Measurements from ENCODE around the gene PAFAH1B2.

The PAFAH1B2 gene

DNA sequence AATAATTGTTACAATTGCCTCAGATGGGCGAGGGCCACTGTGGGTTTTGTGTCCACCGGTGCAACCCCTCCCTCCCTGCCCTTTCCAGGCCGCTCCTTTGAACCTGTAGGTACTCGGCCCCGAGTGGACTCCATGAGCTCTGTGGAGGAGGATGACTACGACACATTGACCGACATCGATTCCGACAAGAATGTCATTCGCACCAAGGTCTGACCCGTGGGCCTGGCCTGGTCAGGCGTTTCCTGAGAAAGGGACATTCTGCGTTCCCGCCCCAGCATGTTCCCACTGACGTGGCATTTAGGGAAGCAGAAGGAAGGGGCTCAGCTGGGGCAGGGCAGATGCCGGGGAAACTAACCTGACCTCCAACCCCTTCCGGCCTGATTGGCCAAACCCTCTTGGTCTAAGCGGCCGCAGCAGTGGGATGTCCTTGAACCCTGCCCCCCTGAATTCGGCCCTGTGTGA lies 44.6 kb downstream of the PAFAH1B2 start:
- DNase-seq (ENCODE audit: low read depth) = no peak

DNA sequence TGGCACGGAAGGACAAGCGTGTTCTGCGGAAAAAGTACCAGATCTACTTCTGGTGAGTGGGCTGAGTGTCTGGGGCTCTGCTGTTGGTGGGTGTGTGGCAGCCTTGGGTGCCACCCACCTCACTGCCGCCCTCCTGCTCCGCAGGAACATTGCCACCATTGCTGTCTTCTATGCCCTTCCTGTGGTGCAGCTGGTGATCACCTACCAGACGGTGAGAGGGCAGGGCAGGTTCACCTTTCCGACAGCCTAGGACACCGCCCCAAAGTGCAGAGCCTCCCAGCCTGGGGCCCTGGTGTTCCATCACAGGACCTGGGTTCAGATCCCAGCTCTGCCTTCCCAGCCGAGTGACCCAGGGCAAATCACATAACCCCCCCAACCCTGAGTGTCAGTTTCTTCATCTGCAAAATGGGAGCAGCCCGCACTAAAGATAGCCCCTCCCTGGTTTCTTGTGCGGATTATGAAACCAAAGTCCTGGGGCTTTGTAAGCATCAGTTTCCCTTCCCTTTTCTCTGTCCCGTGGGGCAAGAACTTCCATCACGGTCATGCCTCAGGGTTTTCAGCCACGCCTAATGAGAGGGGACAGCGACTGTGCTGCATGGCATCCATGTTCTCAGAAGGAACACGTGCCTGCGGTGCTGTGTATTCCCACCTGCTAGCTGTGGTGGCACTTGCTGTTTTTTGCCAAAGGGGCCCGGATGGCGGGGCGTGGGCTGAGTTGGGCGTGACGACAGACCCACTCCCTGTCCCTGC lies 45.3 kb downstream of the PAFAH1B2 start:
- no peak for DNase-seq (ENCODE audit: low read depth)

DNA sequence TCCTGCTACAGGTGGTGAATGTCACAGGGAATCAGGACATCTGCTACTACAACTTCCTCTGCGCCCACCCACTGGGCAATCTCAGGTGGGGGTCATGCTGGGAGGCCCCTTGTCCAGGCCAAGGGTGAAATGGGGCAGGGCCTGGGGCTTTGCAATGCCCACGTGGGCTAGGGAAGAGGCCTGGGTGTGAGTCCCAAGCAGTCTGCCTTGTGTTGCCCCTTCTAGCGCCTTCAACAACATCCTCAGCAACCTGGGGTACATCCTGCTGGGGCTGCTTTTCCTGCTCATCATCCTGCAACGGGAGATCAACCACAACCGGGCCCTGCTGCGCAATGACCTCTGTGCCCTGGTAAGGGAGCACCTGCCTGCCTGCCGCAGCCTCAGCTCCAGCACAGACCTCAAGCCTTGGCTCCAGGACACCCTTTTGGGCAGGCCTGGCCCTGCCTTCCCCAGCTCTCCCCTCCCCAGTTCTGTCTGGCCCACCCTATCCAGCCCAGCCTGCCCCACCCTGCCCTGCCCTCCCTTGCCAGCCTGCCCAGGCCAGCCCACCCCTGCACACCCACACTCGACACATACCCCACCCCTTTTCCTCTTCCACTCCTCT lies 46.0 kb downstream of the PAFAH1B2 start:
- DNase-seq (ENCODE audit: low read depth) = no peak

DNA sequence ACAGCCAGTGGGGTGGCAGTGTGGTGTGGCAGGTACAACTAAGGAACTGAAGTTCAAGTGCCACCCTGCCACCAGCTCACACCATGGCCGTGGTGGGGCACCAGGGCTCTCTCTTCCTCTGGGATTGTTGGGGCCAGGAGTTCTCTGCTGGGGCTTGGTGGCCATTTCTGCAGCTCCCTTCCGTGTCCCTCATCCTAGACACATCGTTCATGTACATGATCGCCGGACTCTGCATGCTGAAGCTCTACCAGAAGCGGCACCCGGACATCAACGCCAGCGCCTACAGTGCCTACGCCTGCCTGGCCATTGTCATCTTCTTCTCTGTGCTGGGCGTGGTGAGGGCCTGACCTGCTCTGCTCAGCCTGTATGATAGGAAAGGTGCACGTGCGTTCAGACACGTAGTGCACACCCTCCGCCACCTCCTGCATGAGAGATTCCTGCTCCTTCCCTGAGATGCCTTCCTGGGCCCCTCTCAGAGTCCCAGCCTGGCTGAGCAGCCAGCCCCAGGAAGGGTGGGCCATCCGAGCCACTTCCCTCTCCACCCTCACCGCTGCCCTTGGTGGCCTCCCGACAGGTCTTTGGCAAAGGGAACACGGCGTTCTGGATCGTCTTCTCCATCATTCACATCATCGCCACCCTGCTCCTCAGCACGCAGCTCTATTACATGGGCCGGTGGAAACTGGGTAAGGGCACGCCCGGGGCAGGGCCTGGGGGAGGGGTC lies 47.8 kb downstream of the PAFAH1B2 start:
- DNase-seq (ENCODE audit: low read depth) = no peak

DNA sequence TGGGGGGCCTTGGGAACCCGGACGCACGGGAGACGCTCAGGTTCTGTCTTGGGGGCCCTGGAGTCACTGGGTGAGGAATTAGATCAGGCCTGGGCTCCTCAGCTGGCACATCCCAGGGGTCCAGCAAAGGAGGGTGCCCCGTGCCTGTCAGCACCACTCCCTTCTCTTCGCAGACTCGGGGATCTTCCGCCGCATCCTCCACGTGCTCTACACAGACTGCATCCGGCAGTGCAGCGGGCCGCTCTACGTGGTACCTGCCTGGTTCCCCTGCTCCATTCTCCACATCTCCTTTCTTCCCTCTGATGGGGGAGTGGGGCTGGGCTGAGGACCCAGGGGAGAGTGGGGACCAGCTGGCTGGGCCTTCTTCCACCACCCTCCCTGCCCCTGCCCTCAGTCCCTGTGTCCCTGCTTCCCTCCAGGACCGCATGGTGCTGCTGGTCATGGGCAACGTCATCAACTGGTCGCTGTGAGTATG lies 48.4 kb downstream of the PAFAH1B2 start:
- no peak for DNase-seq (ENCODE audit: low read depth)

DNA sequence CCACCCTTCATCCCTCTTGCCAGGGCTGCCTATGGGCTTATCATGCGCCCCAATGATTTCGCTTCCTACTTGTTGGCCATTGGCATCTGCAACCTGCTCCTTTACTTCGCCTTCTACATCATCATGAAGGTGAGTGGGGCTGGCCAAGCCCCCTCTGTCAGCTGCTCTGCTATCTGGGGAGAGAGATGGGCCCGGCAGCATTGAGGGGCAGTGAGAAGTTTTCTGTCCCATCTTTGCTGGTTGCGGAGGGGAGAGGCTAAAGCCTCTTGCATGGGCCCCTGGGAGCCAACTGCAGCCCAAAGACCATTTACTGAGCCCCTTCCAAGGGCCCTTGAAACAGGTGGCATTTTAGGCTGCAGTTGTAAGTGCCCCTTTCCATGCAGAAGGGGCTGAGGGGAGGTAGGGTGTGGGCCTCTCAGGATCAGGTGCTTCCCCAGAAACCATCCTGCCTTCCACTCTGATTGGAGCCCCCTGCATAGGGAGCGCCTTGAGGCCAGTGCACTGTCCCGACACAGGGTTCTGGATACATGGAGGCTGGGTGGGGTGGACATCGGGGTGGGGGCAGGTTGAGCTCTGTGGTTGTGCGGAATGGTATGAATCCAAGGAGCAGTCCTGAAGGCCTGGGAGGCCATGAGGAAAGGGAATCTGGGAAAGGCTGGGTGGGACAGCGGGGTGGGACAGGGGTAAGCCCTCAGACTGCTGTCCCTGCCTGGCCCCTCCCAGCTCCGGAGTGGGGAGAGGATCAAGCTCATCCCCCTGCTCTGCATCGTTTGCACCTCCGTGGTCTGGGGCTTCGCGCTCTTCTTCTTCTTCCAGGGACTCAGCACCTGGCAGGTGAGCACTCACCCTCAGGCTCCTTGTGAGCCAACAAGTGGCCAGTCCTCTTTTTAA lies 49.3 kb downstream of the PAFAH1B2 start:
- DNase-seq (ENCODE audit: low read depth) = no peak

DNA sequence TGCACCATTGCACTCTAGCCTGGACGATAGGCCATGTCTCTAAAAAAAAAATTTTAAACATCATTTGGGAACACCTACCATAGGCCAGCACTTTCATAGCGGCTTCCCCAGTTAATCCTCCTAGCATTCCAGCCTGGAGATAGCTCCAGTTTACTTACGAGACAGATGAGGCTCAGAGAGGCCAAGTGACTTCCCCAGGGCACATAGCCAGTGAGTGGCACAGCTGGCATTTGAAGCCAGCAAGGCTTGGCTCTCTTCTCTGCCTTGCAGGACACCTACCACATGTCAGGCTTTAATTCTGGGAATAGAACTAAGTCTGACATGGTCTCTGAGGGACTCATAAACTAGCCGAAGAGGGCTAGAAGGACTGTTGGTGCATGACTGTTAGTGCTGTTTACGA lies 50.2 kb downstream of the PAFAH1B2 start:
- no peak for DNase-seq (ENCODE audit: low read depth)

DNA sequence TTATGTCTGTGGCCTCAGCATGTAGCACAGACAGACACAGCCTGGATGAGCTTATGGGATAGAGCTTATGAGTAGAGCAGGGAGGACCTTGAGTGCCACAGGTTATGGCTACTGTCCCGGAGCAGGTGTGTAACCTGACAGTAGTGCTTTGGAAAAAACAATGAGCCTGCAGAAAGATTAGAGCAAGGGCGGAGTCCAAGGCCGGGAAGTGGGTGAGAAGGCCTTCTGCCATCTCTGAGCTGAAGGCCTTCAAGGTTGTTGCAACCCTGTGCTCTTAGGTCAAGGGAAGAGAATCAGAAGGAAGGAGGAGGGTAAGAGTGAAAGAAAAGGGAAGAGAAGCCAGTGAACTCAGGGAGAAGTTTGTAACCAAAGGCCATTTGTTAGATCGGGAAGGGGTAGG lies 51.2 kb downstream of the PAFAH1B2 start:
- no peak for DNase-seq (ENCODE audit: low read depth)

DNA sequence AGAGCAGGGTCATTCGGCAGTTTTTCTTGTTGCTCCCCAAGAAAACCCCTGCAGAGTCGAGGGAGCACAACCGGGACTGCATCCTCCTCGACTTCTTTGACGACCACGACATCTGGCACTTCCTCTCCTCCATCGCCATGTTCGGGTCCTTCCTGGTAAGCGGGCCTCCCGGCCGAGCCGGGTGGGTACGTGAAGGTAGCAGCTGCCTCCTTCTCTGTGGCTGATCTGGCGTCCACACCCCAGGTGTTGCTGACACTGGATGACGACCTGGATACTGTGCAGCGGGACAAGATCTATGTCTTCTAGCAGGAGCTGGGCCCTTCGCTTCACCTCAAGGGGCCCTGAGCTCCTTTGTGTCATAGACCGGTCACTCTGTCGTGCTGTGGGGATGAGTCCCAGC lies 51.7 kb downstream of the PAFAH1B2 start:
- no peak for DNase-seq (ENCODE audit: low read depth)

DNA sequence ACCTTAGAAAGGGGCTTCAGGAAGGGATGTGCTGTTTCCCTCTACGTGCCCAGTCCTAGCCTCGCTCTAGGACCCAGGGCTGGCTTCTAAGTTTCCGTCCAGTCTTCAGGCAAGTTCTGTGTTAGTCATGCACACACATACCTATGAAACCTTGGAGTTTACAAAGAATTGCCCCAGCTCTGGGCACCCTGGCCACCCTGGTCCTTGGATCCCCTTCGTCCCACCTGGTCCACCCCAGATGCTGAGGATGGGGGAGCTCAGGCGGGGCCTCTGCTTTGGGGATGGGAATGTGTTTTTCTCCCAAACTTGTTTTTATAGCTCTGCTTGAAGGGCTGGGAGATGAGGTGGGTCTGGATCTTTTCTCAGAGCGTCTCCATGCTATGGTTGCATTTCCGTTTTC lies 52.9 kb downstream of the PAFAH1B2 start:
- no peak for DNase-seq (ENCODE audit: low read depth)

DNA sequence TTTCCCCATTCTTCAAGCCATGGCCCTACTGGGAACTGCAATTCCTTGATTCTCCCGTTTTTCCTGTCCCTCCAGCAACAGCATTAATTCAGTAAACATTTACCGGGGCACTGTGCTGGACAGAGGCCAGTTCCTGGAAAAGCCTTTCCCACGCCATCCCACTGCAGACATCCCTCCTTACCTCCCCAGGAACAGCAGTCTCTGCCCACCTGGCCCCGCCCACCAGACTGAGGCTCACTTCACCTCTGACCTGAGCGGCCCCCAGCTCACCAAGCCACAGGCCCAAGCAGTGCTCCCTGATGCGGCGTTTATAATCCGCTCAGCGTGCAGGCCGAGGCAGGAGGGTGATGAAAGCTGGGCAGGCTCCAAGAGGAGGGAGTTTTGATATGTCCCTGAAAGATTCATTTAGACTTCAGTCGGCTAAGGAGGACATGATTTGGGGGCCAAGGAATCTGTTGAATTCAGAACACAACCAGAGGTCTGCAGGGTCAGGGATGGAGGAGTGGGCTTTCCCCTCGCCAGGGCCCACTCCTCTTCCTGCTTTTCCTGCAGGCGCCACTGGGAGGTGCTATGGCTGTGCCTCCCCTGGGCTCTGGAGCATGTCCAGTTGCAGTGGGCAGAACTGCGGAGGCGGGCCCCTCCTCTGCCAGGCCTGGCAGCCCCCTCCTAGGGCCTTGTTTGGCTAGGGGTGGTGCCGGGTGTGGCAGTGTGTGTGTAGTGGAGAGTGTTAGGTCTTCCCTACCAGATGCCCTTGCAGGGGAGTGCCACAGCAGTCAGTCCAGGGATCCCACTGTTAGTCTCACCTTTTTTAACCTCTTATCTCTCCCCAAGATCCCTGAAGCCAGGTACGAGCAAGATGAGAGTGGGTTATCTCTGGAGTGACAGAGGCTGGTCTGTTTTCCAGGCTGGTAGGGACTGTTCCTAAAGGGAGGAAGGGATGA lies 53.7 kb downstream of the PAFAH1B2 start:
- DNase-seq (ENCODE audit: low read depth) = no peak

DNA sequence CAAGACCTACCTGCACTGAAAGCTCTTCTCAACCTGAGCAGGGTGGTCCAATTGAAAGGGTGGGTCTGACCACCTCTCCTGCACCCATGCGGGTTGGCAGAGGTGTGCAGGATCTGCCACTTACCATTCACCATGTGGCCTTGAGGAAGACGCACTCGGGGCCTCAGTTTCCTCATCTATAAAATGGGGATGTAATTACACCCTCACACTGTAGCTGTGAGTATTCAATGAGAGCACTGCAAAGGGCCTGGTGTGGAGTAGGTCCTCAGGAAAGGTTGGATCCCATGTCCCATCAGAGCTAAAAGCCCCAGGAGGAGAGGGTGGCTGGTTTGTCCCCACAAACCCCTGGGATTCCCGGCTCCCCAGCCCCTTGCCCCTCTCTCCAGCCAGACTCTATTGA lies 54.5 kb downstream of the PAFAH1B2 start:
- no peak for DNase-seq (ENCODE audit: low read depth)

DNA sequence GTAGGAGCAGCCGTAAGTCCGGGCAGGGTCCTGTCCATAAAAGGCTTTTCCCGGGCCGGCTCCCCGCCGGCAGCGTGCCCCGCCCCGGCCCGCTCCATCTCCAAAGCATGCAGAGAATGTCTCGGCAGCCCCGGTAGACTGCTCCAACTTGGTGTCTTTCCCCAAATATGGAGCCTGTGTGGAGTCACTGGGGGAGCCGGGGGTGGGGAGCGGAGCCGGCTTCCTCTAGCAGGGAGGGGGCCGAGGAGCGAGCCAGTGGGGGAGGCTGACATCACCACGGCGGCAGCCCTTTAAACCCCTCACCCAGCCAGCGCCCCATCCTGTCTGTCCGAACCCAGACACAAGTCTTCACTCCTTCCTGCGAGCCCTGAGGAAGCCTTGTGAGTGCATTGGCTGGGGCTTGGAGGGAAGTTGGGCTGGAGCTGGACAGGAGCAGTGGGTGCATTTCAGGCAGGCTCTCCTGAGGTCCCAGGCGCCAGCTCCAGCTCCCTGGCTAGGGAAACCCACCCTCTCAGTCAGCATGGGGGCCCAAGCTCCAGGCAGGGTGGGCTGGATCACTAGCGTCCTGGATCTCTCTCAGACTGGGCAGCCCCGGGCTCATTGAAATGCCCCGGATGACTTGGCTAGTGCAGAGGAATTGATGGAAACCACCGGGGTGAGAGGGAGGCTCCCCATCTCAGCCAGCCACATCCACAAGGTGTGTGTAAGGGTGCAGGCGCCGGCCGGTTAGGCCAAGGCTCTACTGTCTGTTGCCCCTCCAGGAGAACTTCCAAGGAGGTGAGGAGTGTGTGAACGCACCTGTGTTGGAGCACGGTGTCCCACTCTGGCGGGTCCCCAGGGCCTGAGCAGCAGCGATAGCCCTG lies 55.2 kb downstream of the PAFAH1B2 start, which contains the start of gene TAGLN:
Gene TAGLN (plus strand): TSS at position 318 of the 863 bp plus-strand sequence. CDS start 3,644 bp downstream, outside the sequence.
- no peak for DNase-seq (ENCODE audit: low read depth)

DNA sequence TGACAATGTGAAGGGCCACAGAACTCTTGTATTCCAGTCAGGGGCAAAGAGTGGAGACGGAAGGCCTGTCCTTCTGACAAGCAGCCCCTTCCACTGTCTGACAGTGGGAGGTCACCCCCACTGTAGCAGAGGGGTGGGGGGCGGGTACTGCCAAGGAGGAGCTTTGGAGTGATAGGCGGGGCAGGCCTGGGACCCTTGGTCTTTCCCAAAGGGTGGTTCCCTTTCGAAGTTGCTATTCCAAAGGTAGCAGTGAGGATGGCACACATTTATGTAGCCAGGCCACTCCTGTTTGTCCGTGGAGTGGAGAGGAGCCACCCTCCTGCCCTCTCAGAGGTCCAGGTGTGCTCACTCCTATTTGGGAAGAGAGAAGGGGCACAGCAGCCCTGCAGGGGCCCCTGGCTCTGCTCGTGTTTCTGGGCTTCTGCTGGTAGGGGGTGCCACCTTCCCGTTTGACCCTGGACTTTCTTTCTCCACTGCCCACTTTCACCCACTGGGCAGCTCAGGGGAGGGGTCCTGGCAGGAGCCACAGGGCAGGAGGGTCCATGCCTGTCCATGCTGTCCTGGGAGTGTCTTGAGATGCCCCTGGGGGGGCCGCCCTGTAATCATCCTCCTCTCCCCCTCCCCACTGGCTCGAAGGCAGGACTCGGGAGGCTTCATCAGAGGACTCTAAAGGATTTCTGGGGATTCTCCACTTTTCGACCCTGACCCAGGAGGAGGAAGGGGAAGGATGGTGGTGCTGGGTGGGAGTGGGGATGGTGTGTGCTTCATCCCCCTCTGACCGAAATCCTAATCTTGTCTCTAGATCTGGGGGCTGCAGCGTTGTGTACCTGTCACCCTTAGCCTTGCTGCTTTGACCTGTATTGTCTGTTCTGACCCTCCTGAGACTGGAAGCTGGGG lies 56.1 kb downstream of the PAFAH1B2 start:
- DNase-seq (ENCODE audit: low read depth) = no peak

DNA sequence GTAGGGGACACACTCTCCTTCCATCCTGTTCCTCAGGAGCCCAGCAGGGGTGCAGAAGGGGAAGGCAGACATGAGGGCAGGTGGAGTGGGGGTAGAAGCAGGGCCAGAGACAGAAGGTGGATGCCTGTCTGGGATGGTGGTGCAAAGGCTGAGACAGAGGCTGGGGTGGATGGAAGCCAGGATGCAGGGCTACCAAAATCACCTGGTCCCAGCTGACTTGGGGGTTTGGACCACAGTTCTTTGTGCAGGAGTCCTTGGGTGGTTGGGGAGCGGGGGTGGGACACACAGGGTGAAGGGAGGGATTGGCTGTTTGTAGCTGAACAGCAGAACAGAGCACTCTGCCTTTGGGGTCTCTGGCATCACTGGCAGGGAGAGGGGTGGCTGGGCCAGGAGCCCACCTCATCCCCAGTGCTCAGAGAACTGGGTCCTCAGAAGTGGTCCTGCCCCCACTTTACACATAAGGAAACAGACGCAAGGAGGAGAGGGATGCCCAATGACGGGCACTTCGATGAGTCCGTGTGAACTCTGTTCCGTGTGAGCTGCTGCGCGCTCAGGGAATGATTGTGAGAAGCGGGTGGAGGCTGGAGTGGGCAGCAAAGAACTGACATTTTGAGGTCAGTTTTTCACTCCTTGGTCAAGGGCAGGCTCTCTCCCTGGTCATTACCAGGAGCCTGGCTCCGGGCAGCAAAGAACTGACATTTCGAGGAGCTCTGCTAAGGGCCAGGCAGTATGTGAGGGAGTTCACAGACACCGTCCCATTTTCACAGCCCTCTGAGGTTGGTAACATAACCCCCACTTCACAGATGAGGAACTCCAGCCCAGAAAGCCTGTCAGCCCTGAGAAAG lies 56.9 kb downstream of the PAFAH1B2 start:
- no peak for DNase-seq (ENCODE audit: low read depth)

DNA sequence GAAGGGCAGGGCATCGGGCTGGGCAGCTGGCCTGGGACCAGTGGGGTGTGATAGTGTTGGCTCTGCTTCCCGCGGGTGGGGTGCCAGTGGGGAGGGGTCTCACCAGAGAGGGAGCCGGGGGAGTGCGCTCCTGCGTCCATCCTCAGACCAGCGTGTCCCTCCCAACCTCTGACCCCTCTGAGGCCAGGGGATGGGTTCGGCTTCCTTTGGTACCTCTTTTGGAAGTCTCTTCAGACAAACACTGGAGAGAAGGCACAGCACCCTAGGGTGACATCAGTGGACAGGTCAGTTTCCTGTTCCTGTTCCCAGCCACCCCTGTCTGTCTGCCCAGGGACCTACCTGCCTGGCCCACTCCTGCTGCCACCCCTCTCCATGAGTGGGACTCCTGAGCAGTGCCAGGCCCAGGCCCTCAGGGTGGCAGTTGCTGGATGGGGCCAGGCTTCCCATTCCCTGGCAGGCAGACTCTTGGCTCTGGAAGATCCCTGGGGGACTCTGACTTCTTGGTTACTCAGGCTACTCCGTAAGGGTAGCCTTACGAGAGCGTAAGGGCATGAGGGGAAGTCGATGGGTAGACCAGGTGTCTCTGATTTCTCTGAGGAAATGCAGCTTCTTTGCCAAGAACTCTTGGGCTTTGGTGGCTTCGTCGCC lies 57.7 kb downstream of the PAFAH1B2 start:
- DNase-seq (ENCODE audit: low read depth) = no peak

DNA sequence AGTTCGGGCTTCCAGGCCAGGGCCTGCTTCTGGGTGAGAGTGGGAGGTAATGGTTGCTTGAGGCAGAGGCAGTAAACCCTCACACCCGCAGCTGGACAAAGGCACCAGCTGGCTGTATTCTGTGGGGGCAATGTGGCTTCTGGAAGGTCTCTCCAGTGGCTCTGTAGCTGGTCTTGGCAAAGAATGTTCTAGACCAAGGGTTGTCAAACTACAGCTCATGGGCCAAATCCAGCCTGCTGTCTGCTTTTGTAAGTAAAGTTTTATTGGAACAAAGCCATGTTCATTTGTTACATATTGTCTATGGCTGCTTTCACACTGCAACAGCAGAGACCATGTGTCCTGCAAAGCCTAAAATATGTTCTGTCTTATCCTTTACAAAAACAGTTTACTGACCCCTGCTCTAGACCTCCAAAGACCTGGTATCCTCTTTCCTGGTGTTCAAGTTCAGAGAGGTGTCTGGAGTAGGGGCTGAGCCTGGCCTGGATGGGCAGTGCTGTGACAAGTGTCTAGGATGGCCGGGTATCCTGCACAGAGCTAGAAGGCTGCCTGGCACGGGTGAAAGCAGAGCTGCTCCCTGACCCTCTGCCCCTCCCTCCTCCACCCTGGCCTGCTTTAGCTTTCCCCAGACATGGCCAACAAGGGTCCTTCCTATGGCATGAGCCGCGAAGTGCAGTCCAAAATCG lies 58.4 kb downstream of the PAFAH1B2 start:
- no peak for DNase-seq (ENCODE audit: low read depth)
